Subcutaneous abdominal adipose tissue (tissue), 5 donors: ENCODE results near the gene L1CAM.

ENCODE experiments used
- H3K27ac ChIP-seq: one replicate; pipeline ENCODE4 v1.7.0; 2013; ENCODE audit warnings: low read depth, mild to moderate bottlenecking, inconsistent platforms, low read length, moderate library complexity
- H3K27me3 ChIP-seq, 5 donors: one replicate each; pipeline ENCODE4 v1.7.0; 2013; ENCODE audit warnings: low read length in 5 of 5, inconsistent platforms in 1 of 5; ENCODE audit not compliant: control insufficient read depth in 5 of 5, insufficient read depth in 4 of 5
- H3K36me3 ChIP-seq, 5 donors: one replicate each; pipeline ENCODE4 v1.7.0; 2013; ENCODE audit warnings: low read length in 5 of 5; ENCODE audit not compliant: control insufficient read depth in 5 of 5, insufficient read depth in 5 of 5
- H3K4me1 ChIP-seq, 5 donors: one replicate each; pipeline ENCODE4 v1.7.0; 2013; ENCODE audit warnings: low read length in 5 of 5, mild to moderate bottlenecking in 3 of 5, moderate library complexity in 1 of 5; ENCODE audit not compliant: control insufficient read depth in 5 of 5, insufficient read depth in 5 of 5
- H3K4me3 ChIP-seq, 5 donors: one replicate each; pipeline ENCODE4 v1.7.0; 2013; ENCODE audit warnings: low read length in 5 of 5, low read depth in 1 of 5
- H3K9ac ChIP-seq, 5 donors: one replicate each; pipeline ENCODE4 v1.7.0; 2013; ENCODE audit warnings: low read length in 5 of 5, mild to moderate bottlenecking in 4 of 5, moderate library complexity in 3 of 5
- H3K9me3 ChIP-seq, 5 donors: one replicate each; pipeline ENCODE4 v1.7.0; 2013; ENCODE audit warnings: low read length in 5 of 5; ENCODE audit not compliant: control insufficient read depth in 5 of 5
- donor health status: healthy.
- donor health status: healthy.
- donor health status: healthy.
- donor health status: healthy.
- donor health status: healthy.

Gene L1CAM

DNA sequence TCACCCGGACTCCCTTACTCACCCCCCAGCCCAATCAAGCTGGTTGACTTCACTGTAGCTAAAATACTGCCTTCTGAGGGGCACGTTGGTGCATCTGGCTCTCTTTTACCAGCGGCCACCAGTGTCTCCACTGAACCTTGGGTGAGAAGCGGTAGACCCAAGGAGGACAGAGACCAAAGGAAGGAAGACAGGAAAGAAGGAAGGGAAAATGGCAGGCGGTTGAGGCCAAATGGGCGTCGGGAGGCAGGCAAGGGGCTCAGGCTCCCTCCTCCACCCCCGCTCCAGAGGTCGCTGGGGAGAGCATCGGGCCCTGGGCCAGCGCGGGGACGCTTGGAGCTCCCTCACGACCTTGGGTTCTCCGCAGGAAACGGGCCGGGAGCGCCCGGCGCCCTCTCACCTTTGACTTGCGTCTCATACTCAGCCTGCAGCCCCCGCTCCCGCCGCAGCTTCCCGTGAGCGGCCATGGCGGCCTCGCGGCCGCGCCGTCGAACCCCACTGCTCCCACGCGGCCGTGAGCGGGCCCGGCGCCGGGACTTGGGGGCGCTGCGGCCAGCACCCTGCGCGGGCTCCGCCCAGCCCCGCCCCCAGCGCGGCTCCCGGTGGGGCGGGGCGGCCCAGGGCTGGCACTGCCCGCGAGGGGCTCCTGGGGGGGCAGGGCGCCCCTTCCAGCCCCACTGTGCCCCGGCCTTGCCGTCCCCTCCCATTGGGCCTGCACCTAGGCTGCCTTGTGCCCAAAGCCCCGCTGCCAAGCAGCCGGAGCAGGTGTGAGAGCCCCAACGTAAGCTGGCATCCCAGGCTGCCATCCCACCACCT, 40.0 kb upstream of the L1CAM start, which contains the start of gene ARHGAP4:
ARHGAP4 (minus strand) TSS at position 526 of the 813 bp plus-strand sequence; CDS start at position 464, 62 bp downstream.
- Histone ChIP-seq H3K36me3 (peaks cover 0 to 17% (median 8%) of the 10 kb centered on the region in 5 donors), H3K27me3 (peaks cover 10 to 27% (median 18%) of the 10 kb centered on the region in 5 donors), H3K4me3 (peak within 1 kb of the TSS; percentile 36 to 75 (median 61)), H3K9ac (peak within 1 kb of the TSS in 3 of 5 donors; percentile 41 to 74 (median 63)), H3K4me1 (peaks cover 4 to 83% (median 65%) of the 10 kb centered on the region in 5 donors), H3K9me3 (no peaks in the 10 kb centered on the region), H3K27ac (peak within 1 kb of the TSS; percentile 69)

DNA sequence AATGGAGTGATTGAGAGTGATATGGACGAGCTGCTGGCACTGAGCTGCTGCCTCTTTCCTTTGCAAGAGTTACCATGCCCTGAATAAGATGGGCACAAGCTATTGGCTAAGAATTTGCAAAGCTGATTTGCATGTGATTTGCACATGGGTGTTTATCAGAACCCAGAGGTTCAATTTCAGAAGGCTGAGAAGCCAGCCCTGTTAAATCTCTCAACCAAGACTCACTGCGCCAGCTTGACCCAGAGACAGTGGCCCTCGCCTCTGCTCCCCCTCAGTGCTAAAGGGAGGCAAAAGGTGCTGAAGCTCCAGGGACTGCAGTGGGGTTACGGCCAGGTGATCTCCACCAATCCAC, 39.4 kb upstream of the L1CAM start:
- Histone ChIP-seq H3K27me3 (peaks cover 16 to 33% (median 23%) of the 10 kb centered on the region in 5 donors), H3K9ac (no peak overlapping the region), H3K9me3 (no peaks in the 10 kb centered on the region), H3K36me3 (peaks cover 0 to 11% (median 6%) of the 10 kb centered on the region in 5 donors), H3K27ac (no peak overlapping the region), H3K4me3 (peak overlapping the region; percentile 23 to 58 (median 44)), H3K4me1 (peaks cover 4 to 84% (median 65%) of the 10 kb centered on the region in 5 donors)

DNA sequence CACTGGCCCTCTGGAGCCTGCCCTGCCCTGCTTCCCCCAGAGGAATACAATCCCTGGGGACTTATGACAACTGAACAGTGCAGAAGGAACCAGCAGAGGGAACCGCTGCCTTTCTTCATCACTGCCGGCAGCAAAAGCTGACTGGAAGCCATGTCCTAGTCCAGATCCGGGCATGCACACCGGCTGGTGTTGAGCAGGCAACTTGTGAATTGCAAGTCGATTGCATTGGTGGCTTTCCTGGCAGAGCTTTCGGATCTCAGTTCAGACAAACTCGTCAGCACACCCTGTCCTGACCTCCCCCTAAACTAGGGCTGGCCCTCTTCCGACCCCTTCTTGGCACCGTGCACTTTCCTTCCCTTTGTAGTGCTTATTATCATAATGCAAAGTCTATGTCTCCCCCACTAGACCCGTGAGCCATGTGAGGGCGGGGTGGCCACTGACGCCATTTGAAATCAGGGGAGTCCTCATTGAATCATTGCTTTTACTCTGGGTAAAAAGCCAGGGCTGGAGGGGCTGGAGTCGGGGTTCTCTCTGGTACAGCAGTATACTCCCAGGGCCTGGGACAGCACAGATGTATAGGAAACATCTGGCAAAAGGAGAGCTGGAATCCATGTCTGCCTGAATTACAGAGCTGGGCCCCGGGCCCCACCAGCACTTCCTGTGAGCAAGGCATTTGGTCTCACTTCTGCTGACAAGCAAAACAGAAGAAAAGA, 38.3 kb upstream of the L1CAM start:
- peak overlapping the region in 4 of 5 donors; percentile 7 to 47 (median 22) for H3K4me3 ChIP-seq
- peak overlapping the region; percentile 23 for H3K27ac ChIP-seq
- peaks cover 22 to 38% (median 29%) of the 10 kb centered on the region in 5 donors for H3K27me3 ChIP-seq
- H3K36me3 ChIP-seq, result peaks cover 0 to 4% (median 0%) of the 10 kb centered on the region in 5 donors
- no peak overlapping the region for H3K9ac ChIP-seq
- H3K4me1 ChIP-seq, result peaks cover 4 to 78% (median 64%) of the 10 kb centered on the region in 5 donors
- H3K9me3 ChIP-seq, result no peaks in the 10 kb centered on the region

DNA sequence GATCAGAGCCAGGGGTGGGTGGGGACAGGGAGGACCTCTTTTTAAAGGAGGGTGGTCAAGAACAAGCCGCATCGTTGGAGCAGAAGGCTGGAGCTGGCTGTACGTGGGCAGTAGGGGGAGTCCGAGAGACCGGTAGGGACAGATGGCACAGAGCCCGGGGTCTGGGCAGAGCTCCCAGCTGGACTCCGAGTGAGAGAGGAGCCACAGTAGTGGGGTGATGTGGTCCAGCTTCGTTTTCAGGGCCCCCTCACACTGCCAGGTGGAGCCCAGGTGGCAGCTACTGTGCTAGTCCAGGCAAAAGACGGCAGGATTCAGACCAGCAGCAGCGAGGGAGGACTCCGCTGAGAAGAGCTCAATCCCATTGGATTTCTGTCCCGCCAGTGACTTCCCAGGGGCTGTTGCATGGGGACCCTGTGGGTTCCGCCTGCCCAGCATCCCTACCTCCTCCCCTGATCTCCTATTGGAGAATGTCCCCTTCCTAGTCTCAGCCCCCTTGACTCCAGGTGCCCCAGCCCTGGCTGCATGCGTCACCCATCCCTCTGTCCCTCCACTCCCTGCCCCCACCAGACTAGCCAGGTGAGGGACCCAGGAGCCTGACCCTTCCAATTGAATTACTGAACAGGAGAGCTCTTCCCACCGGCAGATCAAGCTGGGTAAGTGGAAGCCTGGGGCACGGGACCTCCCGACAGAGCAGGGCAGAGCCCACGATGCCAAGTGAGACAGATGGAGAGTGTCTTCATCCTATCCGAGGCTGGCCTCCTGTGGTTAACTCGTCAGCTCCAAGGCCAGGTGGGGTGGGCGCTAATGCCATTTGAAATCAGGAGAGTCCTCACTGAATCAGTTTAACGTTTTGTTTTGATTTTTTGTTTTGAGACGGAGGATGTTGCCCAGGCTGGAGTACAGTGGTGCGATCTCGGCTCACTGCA, 37.2 kb upstream of the L1CAM start:
- peaks cover 2 to 69% (median 55%) of the 10 kb centered on the region in 5 donors for H3K4me1 ChIP-seq

DNA sequence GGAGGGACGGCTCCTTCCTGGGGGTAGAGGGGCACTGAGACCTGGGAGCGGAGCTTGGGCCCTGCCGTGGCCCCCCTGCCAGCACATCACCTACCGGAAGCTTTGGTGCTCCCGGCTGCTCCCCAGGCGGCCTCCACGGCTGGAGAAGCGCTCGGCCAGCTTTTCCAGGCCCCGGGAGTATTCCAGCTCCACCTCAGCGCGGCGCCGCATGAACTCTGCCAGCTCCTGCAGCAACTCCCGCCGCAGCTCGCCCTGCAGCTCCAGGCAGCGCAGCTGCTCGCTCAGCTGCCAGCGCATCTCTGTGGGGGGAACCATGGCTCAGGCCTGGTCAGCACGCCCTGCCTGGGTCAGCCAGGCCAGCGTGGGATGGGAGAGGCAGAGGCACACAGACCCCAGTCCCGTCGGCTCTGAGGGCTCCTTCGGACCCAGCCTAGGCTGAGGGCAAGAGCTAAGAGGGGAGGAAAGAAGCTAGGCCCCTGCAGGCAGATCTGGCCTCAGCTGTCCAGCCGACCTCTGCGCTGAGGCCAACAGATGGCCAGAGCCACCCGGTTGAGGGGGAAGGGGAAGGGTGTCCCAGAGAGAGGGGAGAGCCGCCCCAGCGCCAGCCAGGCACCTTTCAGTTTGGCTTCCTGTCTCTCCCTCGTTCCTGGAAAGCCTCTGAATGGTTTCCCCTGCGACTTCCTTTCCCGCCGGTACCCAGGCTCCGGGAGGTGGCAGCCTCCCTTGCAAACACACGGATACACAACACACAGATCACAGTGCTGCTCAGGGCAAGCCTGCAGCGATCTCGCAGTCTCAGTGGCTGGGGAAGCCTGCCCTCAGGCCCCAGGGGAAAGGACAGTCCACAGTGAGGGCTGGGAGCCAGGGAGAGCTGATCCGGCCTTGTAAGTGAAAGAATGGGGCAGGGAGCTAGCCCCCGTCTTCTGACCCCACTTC, 35.8 kb upstream of the L1CAM start:
- Histone ChIP-seq H3K4me1 (peaks cover 1 to 57% (median 43%) of the 10 kb centered on the region in 5 donors), H3K9me3 (no peaks in the 10 kb centered on the region), H3K27me3 (peaks cover 29 to 39% (median 32%) of the 10 kb centered on the region in 5 donors), H3K4me3 (peak overlapping the region in 1 of 5 donors; percentile 26), H3K9ac (peak overlapping the region in 1 of 5 donors; percentile 43), H3K27ac (no peak overlapping the region), H3K36me3 (peaks cover 0 to 8% (median 0%) of the 10 kb centered on the region in 5 donors)

More for the DNA sequence above, 37.2 kb upstream of the L1CAM start:
- Histone ChIP-seq H3K9me3 (no peaks in the 10 kb centered on the region), H3K4me3 (no peak overlapping the region), H3K36me3 (peaks cover 0 to 8% (median 0%) of the 10 kb centered on the region in 5 donors), H3K27me3 (peaks cover 29 to 41% (median 32%) of the 10 kb centered on the region in 5 donors), H3K27ac (no peak overlapping the region), H3K9ac (no peak overlapping the region)

DNA sequence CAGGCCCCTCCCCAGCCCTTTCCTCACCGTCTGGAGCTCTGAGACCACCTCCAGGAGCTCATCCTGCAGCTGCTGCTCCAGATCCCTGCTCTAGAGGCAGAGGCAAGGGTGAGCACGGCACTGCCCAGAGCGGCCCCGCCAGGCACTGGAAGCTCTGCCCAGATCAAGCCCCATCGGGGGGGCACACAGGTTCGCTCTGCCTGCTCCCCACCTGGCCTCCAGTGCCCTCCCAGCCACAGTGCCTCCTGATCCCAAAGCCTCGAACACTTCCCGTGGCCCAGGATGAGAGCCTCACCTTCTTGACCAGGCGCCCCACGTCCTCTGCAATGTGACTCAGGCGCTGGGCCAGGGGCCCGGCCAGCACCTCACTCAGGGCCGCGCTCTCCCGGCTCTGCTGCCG, 35.1 kb upstream of the L1CAM start:
- Histone ChIP-seq H3K9ac (no peak overlapping the region), H3K4me3 (no peak overlapping the region), H3K27me3 (peaks cover 24 to 39% (median 27%) of the 10 kb centered on the region in 5 donors)

DNA sequence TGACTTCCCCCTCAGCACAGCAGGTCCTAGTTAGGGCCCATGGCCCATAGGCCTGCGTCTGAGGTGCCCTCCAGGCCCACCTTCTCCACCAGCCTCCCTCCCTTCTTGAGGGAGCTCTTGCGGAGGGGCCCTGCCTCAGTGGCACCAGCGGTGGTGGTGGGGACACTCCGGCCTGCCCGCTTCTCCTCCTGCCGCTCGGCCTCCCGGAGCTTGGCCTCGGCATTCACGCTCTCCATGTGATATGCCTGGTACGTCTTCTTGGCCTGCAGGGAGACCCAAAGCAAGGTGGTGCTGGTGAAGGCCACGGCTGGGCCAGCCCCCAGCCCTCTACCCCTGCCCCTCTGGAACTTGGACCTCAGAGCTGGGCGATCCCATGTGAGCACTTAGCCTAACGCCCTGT, 34.6 kb upstream of the L1CAM start:
- Histone ChIP-seq H3K36me3 (peaks cover 0 to 8% (median 0%) of the 10 kb centered on the region in 5 donors), H3K4me1 (peaks cover 1 to 46% (median 34%) of the 10 kb centered on the region in 5 donors), H3K9ac (no peak overlapping the region), H3K4me3 (no peak overlapping the region), H3K27ac (no peak overlapping the region), H3K9me3 (no peaks in the 10 kb centered on the region), H3K27me3 (peaks cover 23 to 36% (median 27%) of the 10 kb centered on the region in 5 donors)

More for the DNA sequence above, 35.1 kb upstream of the L1CAM start:
- Histone ChIP-seq H3K27ac (no peak overlapping the region), H3K4me1 (peaks cover 1 to 51% (median 37%) of the 10 kb centered on the region in 5 donors), H3K36me3 (peaks cover 0 to 8% (median 0%) of the 10 kb centered on the region in 5 donors), H3K9me3 (no peaks in the 10 kb centered on the region)

DNA sequence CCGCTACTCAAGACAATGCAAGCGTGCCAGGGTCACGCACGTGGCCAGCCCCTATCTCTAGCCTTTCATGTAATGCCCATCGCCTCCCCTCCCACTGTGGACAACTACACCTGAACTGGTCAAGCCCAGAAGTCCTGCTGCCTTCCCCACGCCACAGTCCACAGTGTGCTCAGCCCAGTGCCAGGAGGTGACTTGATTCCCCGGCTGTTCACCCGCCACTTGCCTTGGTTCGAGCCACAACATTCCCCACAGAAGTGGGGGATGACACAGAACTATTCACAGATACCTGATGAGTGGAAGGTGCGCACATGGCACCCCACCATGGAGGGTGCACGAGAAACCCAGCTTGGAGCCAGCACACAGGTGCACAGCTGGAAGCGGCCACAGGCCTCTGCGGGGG, 33.3 kb upstream of the L1CAM start:
- Histone ChIP-seq H3K4me1 (peaks cover 1 to 34% (median 22%) of the 10 kb centered on the region in 5 donors), H3K4me3 (no peak overlapping the region), H3K27me3 (peaks cover 22 to 32% (median 26%) of the 10 kb centered on the region in 5 donors), H3K9ac (no peak overlapping the region), H3K9me3 (no peaks in the 10 kb centered on the region), H3K27ac (no peak overlapping the region), H3K36me3 (peaks cover 0 to 8% (median 0%) of the 10 kb centered on the region in 5 donors)
